HG02870 (cell line): ENCODE data around the gene TMEM50A.
"Not testable (repeated sequence)": the region's sequence is repeated elsewhere in the genome, so short reads cannot be mapped to it uniquely, and the experiment has no call there.

ENCODE experiments used
- ATAC-seq: cut with Tn5 transposase; IDR thresholded peaks from one replicate; pipeline ENCODE4 v1.9.1; 2021; ENCODE audit warnings: mild to moderate bottlenecking, moderate library complexity; ENCODE audit not compliant: unreplicated experiment

The TMEM50A gene

GRCh38 chr1:25329950-25330349 lies 8.2 kb upstream of the TMEM50A start:
- ATAC-seq, result not testable (repeated sequence)

- ATAC-seq, result peak; percentile 25
Measured at GRCh38 chr1:25336922-25337354, 1.2 kb upstream of the TMEM50A start.

- peak; percentile 25 for ATAC-seq
Measured at GRCh38 chr1:25337483-25338187, 499 bp upstream of the TMEM50A start.

- ATAC-seq, result no peak
Measured at GRCh38 chr1:25338986-25339385, 852 bp downstream of the TMEM50A start.

GRCh38 chr1:25341746-25342145 lies 3.6 kb downstream of the TMEM50A start:
- ATAC-seq, result no peak

GRCh38 chr1:25342846-25343245 lies 4.7 kb downstream of the TMEM50A start:
- no peak for ATAC-seq

- ATAC-seq, result no peak
Measured at GRCh38 chr1:25343872-25344271, 5.7 kb downstream of the TMEM50A start.

- ATAC-seq, result no peak
Measured at GRCh38 chr1:25347556-25347955, 9.4 kb downstream of the TMEM50A start.

GRCh38 chr1:25349606-25350005 lies 11.5 kb downstream of the TMEM50A start:
- ATAC-seq, result no peak

GRCh38 chr1:25355841-25356395 lies 17.8 kb downstream of the TMEM50A start:
- ATAC-seq, result no peak

- ATAC-seq, result no peak
Measured at GRCh38 chr1:25356441-25356840, 18.3 kb downstream of the TMEM50A start.

GRCh38 chr1:25356848-25357247 lies 18.7 kb downstream of the TMEM50A start:
- no peak for ATAC-seq

GRCh38 chr1:25360596-25361581 lies 22.8 kb downstream of the TMEM50A start:
- ATAC-seq, result no peak

- ATAC-seq, result no peak
Measured at GRCh38 chr1:25361901-25362300, 23.8 kb downstream of the TMEM50A start.

GRCh38 chr1:25362634-25363559 lies 24.8 kb downstream of the TMEM50A start:
- ATAC-seq, result not testable (repeated sequence)

- ATAC-seq, result no peak
Measured at GRCh38 chr1:25369241-25369640, 31.1 kb downstream of the TMEM50A start.

- not testable (repeated sequence) for ATAC-seq
Measured at GRCh38 chr1:25369691-25370271, 31.6 kb downstream of the TMEM50A start.

GRCh38 chr1:25371757-25372156 lies 33.6 kb downstream of the TMEM50A start:
- ATAC-seq, result not testable (repeated sequence)

GRCh38 chr1:25378367-25378766 lies 40.2 kb downstream of the TMEM50A start:
- not testable (repeated sequence) for ATAC-seq

- ATAC-seq, result not testable (repeated sequence)
Measured at GRCh38 chr1:25382543-25382942, 44.4 kb downstream of the TMEM50A start.
